ENCODE measurements around the gene SLAMF6. TPM values are rescaled to one million over a fixed set of nuclear protein-coding genes. Genes with fewer than 3 reads are reported as not detected.

SLAMF6 gene
- total and polyA plus RNA-seq, 2 donors from 2014 or later = 5.5 TPM; not detected in 1

GRCh38 chr1:160546942-160547341, 23.9 kb upstream of the SLAMF6 start:
- no peak for DNase-seq
- Histone ChIP-seq H3K4me3 (ENCODE audit: low read length in 3 of 3) (no peak overlapping the region), H3K9me3 (ENCODE audit: control insufficient read depth in 2 of 3, insufficient read depth in 1 of 3, low read length in 3 of 3) (no peaks in the 10 kb centered on the region), H3K27ac (ENCODE audit: low read depth in 2 of 2, low read length in 2 of 2) (no peak overlapping the region), H3K4me1 (ENCODE audit: control insufficient read depth in 2 of 3, insufficient read depth in 2 of 3, low read depth in 1 of 3, low read length in 3 of 3) (peaks cover 0 to 3% (median 0%) of the 10 kb centered on the region in 3 donors), H3K9ac (ENCODE audit: low read length in 3 of 3) (no peak overlapping the region), H3K36me3 (ENCODE audit: control insufficient read depth in 2 of 3, insufficient read depth in 3 of 3, low read length in 3 of 3) (no peaks in the 10 kb centered on the region), H3K27me3 (ENCODE audit: control insufficient read depth, insufficient read depth, low read length) (no peaks in the 10 kb centered on the region)
- FAIRE-seq = no peak
- TF ChIP-seq CTCF (IDR thresholded peaks at IDR 0.05; ENCODE audit: borderline replicate concordance, extremely low read depth, insufficient read depth) = no peak
- intact Hi-C loops (cut with DNase I) = no loop called here

GRCh38 chr1:160544647-160545046, 21.6 kb upstream of the SLAMF6 start:
- no peaks in the 10 kb centered on the region for H3K36me3 ChIP-seq (ENCODE audit: control insufficient read depth in 2 of 3, insufficient read depth in 3 of 3, low read length in 3 of 3)
- H3K27ac ChIP-seq (ENCODE audit: low read depth in 2 of 2, low read length in 2 of 2) = no peak overlapping the region
- DNase-seq = peak in 1 of 5 donors; percentile 10
- peaks cover 0 to 3% (median 3%) of the 10 kb centered on the region in 3 donors for H3K4me1 ChIP-seq (ENCODE audit: control insufficient read depth in 2 of 3, insufficient read depth in 2 of 3, low read depth in 1 of 3, low read length in 3 of 3)
- H3K9me3 ChIP-seq (ENCODE audit: control insufficient read depth in 2 of 3, insufficient read depth in 1 of 3, low read length in 3 of 3) = no peaks in the 10 kb centered on the region
- H3K9ac ChIP-seq (ENCODE audit: low read length in 3 of 3) = no peak overlapping the region
- no peaks in the 10 kb centered on the region for H3K27me3 ChIP-seq (ENCODE audit: control insufficient read depth, insufficient read depth, low read length)
- no peak for FAIRE-seq
- intact Hi-C loops (cut with DNase I) = no loop called here
- peak; percentile 26 for TF ChIP-seq CTCF (IDR thresholded peaks at IDR 0.05; ENCODE audit: borderline replicate concordance, extremely low read depth, insufficient read depth)
- no peak overlapping the region for H3K4me3 ChIP-seq (ENCODE audit: low read length in 3 of 3)

- Histone ChIP-seq H3K4me1 (ENCODE audit: control insufficient read depth in 2 of 3, insufficient read depth in 2 of 3, low read depth in 1 of 3, low read length in 3 of 3) (peaks cover 0 to 3% (median 3%) of the 10 kb centered on the region in 3 donors), H3K27me3 (ENCODE audit: control insufficient read depth, insufficient read depth, low read length) (no peaks in the 10 kb centered on the region)
- no peak for FAIRE-seq
These were observed 19.4 kb upstream of the SLAMF6 start for GRCh38 chr1:160542303-160542945.

More at GRCh38 chr1:160542303-160542945, 19.4 kb upstream of the SLAMF6 start:
- H3K4me3 ChIP-seq (ENCODE audit: low read length in 3 of 3) = no peak overlapping the region
- H3K9me3 ChIP-seq (ENCODE audit: control insufficient read depth in 2 of 3, insufficient read depth in 1 of 3, low read length in 3 of 3) = no peaks in the 10 kb centered on the region
- no peak for TF ChIP-seq CTCF (IDR thresholded peaks at IDR 0.05; ENCODE audit: borderline replicate concordance, extremely low read depth, insufficient read depth)
- no peak overlapping the region for H3K27ac ChIP-seq (ENCODE audit: low read depth in 2 of 2, low read length in 2 of 2)
- DNase-seq = peak in 2 of 5 donors; percentile 47 to 56
- H3K9ac ChIP-seq (ENCODE audit: low read length in 3 of 3) = no peak overlapping the region
- no peaks in the 10 kb centered on the region for H3K36me3 ChIP-seq (ENCODE audit: control insufficient read depth in 2 of 3, insufficient read depth in 3 of 3, low read length in 3 of 3)
- intact Hi-C loops (cut with DNase I) = no loop called here
